Kidney epithelial cell (primary cell): Measurements from ENCODE around the gene HNRNPL. TPM values are rescaled to one million over a fixed set of nuclear protein-coding genes. Genes with fewer than 3 reads are reported as not detected.
A peak's percentile ranks its signal among the peaks of the same experiment; 100 is the strongest.
"Not testable (repeated sequence)": the region's sequence is repeated elsewhere in the genome, so short reads cannot be mapped to it uniquely, and the experiment has no call there.

Source experiments
- DNase-seq: peaks from one replicate; pipeline ENCODE4 v3.0.0-alpha.2; 2010; ENCODE audit warnings: low read depth
- H3K27me3 ChIP-seq: 2 replicates; pipeline ENCODE4 v1.6.0; 2011; ENCODE audit warnings: low read length; ENCODE audit not compliant: control insufficient read depth, insufficient read depth
- H3K36me3 ChIP-seq: 2 replicates; pipeline ENCODE4 v1.5.1; 2011; ENCODE audit warnings: low read length; ENCODE audit not compliant: control insufficient read depth, insufficient read depth
- H3K4me3 ChIP-seq: 2 replicates; pipeline ENCODE4 v1.5.1; 2011; ENCODE audit warnings: low read depth, mild to moderate bottlenecking, control low read depth, low read length
- CTCF ChIP-seq: IDR thresholded peaks from 2 replicates; pipeline ENCODE4 v1.5.1; 2011; ENCODE audit warnings: mild to moderate bottlenecking, moderate library complexity, low read length, control low read depth, inconsistent platforms; ENCODE audit not compliant: insufficient read depth, poor library complexity, severe bottlenecking
- total RNA-seq: library from RNA; depleted of rRNA; stranded (reverse); fragments of >200 nt; gene quantifications from 2 replicates; pipeline ENCODE4 v1.2.3, GENCODE V29; 2015

HNRNPL gene
- total RNA-seq, 1 donor from 2014 or later, result 192 TPM

DNA sequence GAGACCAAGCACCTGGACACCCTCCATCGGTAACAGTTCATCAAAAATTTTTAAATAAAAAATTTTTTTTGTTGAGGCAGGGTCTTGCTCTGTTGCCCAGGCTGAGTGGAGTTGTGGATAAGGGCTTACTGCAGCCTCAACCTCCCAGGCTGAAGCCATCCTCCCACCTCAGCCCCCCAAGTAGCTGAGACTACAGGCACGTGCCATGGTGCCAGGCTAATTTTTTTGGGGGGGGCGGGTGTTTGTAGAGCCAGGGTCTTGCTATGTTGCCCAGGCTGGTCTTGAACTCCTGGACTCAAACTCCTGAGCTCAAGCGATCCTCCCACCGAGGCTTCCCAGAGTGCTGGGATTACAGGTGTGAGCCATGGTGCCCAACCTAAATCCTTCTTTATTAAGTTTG lies 56.1 kb downstream of the HNRNPL start:
- Histone ChIP-seq H3K4me3 (no peak overlapping the region), H3K36me3 (no peaks in the 10 kb centered on the region), H3K27me3 (no peaks in the 10 kb centered on the region)
- no peak for TF ChIP-seq CTCF
- DNase-seq, result no peak

DNA sequence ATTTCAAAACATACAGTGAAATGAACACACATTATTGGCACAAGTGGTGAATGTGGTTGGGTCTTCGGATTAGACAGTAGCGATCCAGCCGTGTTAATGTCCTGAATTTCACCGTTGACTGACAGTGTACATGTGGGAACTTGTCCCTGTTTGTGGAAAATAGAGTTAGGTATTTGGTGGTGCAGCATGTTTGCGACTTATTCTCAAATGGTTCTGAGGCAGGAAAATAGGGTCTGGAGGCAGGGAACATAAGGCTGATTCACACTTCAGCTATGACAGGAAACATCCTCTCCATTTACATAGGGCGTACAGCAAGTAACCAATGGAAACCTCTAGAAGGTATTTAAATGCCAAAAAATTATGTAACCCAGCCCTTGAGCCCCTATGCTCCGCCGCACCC lies 56.6 kb downstream of the HNRNPL start:
- H3K27me3 ChIP-seq, result no peaks in the 10 kb centered on the region
- no peak for TF ChIP-seq CTCF
- peak; percentile 23 for DNase-seq
- no peak overlapping the region for H3K4me3 ChIP-seq
- H3K36me3 ChIP-seq, result no peaks in the 10 kb centered on the region

DNA sequence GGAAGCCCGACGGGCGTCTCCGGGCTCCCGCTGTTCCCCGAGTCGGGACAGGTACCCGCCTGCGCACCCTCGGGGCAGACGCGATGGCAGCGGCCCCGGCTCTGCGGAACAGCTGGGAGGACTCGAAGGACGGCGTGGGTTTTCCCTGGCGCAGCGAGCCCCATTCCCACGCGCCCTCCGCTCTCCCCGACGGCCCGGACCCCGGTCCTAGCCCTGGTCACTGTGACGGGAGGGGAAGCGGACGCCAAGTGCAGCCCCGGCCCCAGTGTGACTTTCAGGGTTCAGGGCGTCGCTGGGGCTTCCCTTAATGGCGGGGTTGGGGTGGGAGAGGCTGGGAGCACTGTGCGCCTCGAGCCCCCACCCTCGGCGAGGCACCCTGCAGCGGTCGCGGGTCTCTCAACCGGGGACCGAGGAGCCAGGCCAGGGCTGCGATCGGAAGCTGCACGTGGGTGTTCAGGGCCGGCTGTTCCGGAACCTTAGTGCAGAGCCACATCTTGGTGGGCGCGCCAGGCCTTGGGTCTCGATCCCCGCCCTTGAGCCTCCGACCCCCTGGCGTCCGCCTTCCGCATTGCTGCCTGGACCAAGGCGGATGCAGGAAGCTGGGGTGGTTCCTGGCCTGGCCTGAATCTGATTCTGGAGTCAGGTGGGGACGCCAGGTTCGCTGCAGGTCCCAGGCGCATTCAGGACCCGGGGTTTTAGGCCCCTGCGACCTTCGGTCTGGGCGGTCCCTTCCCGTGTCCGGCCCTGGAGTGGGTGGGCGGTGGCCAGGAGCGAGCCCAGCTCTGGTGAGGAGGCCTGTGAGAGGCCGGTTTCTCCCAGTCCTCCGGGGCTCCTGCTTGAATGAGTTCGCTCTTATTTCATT lies 57.3 kb downstream of the HNRNPL start:
- Histone ChIP-seq H3K4me3 (no peak overlapping the region), H3K36me3 (no peaks in the 10 kb centered on the region), H3K27me3 (no peaks in the 10 kb centered on the region)
- no peak for DNase-seq
- peak; percentile 52 for TF ChIP-seq CTCF

DNA sequence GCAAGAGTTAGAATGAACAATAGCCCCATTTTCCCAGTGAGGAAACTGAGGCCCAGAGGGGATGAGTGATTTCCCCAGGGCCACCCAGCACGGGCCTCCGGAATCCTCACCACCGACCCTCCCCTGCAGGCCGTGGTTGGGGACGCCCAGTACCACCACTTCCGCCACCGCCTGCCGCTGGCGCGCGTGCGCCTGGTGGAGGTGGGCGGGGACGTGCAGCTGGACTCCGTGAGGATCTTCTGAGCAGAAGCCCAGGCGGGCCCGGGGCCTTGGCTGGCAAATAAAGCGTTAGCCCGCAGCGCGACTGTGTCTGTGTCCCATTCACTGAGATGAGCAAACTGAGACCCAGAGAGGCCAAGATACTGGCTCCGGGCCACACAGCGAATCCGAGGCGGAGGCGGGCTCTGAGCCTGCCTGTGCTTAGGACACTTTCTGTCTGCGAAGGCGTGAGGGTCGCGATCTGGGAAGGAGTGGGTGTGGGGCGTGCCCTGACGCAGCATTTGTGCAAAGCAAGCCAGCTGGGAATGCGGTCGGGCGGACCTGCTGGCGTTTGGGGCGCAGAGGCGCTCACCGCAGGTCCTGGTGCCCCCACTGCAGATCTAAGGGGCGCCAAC lies 58.2 kb downstream of the HNRNPL start:
- DNase-seq, H3K4me3 ChIP-seq, H3K27me3 ChIP-seq, H3K36me3 ChIP-seq: not testable (repeated sequence)

DNA sequence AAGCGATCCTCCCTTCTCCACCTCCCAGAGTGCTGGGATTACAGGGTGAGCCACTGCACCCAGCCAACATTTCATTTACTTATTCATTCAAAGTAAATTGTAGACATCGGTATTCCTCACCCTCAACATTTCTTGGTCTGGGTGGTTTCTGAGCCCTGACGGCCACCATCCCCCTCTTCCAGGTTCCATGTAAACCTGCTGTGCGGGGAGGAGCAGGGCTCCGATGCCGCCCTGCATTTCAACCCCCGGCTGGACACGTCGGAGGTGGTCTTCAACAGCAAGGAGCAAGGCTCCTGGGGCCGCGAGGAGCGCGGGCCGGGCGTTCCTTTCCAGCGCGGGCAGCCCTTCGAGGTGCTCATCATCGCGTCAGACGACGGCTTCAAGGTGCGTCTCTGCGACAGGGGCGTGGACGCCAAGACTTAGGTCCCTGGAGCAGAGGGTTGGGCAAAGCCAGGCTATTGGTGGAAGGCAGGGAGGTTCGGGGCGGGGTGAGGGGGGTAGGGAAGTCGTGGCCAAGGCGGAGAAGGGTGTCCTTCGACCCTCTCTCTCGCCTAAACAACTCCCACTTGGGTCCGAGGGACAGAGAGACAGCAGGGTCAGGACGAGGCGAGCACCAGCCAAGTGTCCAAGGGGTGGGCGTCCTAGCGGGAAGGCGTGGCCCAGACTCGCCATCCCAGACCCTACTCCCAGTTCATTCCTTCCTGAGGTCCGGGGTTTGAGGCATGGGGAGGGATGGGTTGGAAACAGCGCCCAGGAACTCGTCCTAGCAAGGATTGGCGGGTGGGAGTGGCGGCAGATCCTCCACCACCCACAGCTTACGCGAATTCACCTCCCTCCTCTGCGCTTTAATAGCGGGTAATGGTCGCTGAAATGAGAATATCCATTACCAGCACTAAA lies 59.0 kb downstream of the HNRNPL start:
- H3K36me3 ChIP-seq, DNase-seq, H3K27me3 ChIP-seq, H3K4me3 ChIP-seq: not testable (repeated sequence)

DNA sequence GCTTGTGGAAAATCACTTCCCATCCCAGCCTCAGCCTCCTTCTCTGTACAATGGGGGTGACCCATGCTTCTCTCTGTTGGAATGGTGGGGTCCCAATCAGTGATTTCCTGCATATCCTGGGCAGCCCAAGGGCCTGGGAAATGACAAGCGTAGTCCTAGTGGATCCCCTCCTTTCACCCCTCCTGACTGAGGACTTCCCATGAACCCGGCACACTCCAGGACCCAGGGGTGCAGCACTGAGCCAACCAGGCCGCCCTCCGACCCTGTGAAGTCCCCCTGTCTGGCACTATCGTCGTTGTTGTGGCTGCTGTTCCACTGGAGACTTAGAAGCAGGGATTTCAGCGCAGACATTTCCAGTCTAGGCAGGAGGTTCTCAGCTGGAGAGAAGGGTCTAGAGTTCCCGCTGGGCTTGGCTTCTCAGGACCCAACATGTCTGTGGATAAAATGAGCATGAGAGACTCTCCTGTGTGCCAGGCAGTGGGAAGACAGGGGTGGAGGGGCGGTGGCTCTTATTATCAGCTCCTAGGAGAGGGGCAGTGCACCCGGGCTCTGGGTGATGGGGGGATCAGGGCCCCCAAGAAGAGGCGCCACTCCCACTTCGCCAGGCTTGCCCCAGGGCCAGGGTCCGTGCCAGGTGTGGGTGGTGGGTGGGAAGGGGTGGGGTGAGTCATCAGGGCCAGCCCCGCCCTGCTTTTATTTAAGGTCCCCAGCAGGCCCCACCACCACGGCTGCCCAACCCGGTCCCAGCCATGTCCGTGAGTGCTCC lies 61.1 kb downstream of the HNRNPL start, which contains the start of gene LGALS7B:
TSS of gene LGALS7B (plus strand) at position 723 of the 766 bp plus-strand sequence. CDS start at position 750, 27 bp downstream.
- no peak for DNase-seq
- no peak for TF ChIP-seq CTCF
- no peaks in the 10 kb centered on the region for H3K27me3 ChIP-seq
- H3K36me3 ChIP-seq, result no peaks in the 10 kb centered on the region
- no peak within 1 kb of the TSS for H3K4me3 ChIP-seq
